HG03565 (cell line): ENCODE results near the gene NT5C1A.

ENCODE experiments used
- ATAC-seq: cut with Tn5 transposase; IDR thresholded peaks from one replicate; pipeline ENCODE4 v1.9.1; 2021; ENCODE audit warnings: mild to moderate bottlenecking, moderate library complexity; ENCODE audit not compliant: unreplicated experiment

NT5C1A gene

GRCh38 chr1:39613250-39613649 lies 58.7 kb downstream of the NT5C1A start:
- no peak for ATAC-seq

GRCh38 chr1:39609618-39610331 lies 62.1 kb downstream of the NT5C1A start:
- peak; percentile 59 for ATAC-seq
